GM21526 (cell line): ENCODE results near the gene HES3.
"Not testable (repeated sequence)": the region's sequence is repeated elsewhere in the genome, so short reads cannot be mapped to it uniquely, and the experiment has no call there.

ENCODE experiments used
- ATAC-seq: cut with Tn5 transposase; IDR thresholded peaks from one replicate; pipeline ENCODE4 v1.9.1; 2021; ENCODE audit warnings: moderate library complexity; ENCODE audit not compliant: unreplicated experiment, low FRiP score

The HES3 gene

DNA sequence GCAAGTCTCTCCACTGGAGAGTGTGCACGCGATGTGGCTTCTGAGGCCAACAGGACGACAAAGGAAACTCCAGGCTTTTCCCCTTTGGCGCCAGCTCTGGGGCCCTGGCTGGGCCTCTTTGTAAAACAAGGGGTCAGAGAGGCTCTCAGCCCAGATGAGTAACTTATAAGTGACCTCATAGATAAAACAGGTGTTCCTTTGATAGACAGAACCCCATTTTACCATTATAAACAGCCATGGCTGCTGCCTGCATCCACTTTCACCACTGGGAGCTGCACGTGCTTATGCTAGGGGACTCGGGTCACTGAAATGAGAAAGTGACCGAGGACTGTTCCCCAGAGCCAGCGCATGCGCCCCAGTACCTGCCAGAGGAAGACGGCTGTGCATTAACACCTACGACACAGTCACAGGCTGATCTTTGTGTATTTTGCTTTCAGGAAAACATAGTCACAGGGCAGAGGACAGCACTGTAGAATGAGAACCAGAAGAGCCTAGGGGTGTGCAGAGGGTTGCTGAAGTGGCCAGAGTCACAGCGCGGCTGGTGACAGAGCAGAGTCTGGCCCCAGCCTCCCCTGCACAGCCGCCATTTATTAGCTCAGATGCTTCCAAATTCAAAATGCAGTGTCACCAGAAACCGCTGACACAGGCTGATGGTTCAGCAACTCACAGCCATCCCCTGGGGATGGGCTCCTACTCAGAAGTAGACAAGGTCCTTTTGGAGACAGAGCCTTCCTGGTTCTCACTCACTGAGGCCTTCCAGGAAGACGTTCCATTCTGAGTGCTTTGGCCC lies 25.4 kb upstream of the HES3 start:
- no peak for ATAC-seq

DNA sequence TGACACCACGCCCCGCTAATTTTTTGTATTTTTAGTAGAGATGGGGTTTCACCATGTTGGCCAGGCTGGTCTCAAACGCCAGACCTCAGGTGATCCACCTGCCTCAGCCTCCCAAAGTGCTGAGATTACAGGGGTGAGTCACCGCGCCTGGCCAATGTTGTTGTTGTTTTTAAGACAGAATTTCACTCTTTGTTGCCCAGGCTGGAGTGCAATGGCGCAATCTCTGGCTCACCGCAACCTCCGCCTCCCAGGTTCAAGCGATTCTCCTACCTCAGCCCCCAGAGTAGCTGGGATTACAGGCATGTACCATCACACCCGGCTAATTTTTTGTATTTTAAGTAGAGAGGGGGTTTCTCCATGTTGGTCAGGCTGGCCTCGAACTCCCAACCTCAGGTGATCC lies 24.3 kb upstream of the HES3 start:
- ATAC-seq, result not testable (repeated sequence)

GRCh38 chr1:6220236-6220635 lies 23.7 kb upstream of the HES3 start:
- ATAC-seq, result no peak

GRCh38 chr1:6221210-6221784 lies 22.7 kb upstream of the HES3 start:
- no peak for ATAC-seq

- ATAC-seq, result no peak
Measured at GRCh38 chr1:6222636-6223035, 21.3 kb upstream of the HES3 start.

GRCh38 chr1:6223617-6224016 lies 20.4 kb upstream of the HES3 start:
- no peak for ATAC-seq

DNA sequence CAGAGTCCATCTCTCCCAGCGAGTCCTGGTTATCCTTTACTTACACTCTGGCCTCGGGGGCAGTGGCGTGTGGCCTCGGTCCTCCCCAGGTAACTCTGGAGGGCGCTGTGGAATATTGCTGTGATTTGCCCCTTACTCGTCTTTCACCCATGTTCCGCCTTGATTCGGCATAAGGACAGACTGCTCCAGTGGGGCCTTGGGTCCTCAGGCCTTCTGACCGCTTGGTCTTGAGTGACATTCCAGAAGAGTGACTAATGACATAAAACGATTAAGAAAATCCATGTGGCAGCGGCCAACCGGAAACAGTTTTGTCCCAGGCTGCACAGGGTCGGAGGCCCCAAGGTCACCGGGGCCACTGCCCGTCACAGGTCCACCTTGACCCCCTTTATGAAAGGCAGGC lies 19.3 kb upstream of the HES3 start:
- no peak for ATAC-seq

- ATAC-seq, result no peak
Measured at GRCh38 chr1:6225651-6226050, 18.3 kb upstream of the HES3 start.

GRCh38 chr1:6233376-6233775 lies 10.6 kb upstream of the HES3 start:
- ATAC-seq, result no peak

- peak; percentile 8 for ATAC-seq
Measured at GRCh38 chr1:6234502-6235295, 9.3 kb upstream of the HES3 start.

GRCh38 chr1:6235296-6235677 lies 8.7 kb upstream of the HES3 start:
- ATAC-seq, result peak; percentile 24

DNA sequence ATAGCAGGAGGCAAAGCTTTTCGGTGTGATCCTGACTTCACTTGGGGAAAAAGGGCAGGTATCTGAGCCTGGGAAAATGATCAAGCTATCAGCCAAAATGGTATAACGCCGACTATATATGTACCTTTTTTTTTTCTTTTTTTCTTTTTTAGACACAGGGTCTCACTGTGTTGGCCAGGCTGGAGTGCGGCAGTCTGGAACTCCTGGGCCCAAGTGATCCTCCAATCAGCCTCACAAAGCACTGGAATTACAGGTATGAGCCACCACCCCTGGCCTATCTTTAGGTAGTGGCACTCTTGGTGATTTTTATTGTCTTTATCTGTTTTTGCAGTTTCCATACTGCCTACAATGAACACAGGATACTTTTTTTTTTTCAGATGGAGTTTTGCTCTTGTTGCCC lies 6.9 kb upstream of the HES3 start:
- ATAC-seq, result no peak

GRCh38 chr1:6239213-6239752 lies 4.7 kb upstream of the HES3 start:
- no peak for ATAC-seq

GRCh38 chr1:6239950-6240768 lies 3.8 kb upstream of the HES3 start:
- ATAC-seq, result no peak

DNA sequence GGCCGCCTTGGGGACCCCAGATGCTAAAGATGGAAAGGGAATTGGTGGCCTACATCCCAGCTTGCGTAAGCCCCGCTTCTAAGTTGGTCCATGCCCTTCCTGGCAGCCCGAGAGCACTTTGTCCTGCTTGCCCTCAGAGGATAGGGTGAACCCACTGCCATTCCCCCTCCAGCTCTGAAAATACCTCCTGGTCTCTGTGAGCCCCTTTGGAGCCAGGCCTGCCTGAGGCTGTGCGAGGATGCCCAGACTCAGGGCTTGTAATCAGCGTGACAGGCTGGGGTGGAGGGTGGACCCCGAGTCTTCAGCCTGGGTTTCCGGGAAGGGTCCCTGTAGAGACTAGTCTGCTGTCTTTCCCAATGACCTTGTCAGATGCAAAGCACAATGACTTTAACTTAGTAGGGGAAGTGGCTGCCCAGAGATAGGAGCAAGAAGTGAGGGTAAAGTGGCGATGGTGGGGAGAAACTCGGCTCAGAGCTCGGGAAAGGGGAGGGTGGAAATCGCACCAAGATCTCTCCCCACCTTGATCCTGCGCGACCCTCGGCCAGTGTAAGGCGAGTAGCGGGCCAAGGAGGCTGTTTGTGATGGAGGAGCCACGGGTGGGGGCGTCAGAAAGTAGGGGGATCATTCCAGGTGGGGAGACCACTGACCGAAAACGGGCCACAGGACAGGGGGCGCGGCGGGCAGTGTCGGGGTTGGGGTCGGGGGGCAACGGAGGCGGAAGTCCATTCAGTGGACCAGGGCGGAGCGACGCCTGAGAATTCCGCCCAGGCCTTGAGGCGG lies 2.7 kb upstream of the HES3 start:
- ATAC-seq, result no peak

- no peak for ATAC-seq
Measured at GRCh38 chr1:6241887-6242740, 1.9 kb upstream of the HES3 start.

DNA sequence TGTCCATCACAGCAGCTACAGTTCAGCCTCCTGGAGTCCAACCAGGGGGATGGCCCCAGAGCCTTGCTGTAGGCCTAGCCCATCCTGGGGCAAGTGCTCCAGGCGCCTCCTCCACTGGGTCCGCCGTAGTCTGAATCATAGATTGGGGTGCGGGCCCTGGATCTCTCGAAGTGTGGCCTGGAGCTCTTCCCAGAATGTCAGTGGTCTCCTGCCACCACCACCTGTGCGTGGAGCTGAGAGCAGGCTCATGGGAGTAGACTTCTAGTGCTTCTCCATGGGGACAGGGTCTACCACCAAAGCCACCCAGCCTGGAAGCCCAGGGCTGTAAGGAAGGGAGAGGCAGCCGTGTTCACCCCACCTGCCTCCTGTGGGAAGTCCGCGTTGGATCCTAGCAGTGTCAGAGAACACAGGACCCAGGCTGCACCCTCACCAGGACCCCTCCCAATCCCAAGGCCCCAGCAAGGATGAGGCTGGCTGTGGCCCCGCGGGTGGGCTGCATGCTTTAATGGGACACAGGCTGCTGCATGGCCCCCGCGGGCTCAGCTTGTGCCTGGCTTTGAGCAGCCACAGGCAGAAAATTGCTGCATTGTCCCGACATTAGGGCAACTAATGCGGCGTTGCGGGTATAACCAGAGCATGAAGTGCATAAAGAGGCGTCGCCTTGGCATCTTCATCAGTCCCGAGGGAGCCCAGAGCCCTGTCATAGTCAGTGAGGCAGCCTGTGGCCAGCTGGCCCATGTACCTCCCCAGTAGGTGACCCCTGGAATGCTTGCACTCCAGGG lies 735 bp upstream of the HES3 start:
- ATAC-seq, result no peak

DNA sequence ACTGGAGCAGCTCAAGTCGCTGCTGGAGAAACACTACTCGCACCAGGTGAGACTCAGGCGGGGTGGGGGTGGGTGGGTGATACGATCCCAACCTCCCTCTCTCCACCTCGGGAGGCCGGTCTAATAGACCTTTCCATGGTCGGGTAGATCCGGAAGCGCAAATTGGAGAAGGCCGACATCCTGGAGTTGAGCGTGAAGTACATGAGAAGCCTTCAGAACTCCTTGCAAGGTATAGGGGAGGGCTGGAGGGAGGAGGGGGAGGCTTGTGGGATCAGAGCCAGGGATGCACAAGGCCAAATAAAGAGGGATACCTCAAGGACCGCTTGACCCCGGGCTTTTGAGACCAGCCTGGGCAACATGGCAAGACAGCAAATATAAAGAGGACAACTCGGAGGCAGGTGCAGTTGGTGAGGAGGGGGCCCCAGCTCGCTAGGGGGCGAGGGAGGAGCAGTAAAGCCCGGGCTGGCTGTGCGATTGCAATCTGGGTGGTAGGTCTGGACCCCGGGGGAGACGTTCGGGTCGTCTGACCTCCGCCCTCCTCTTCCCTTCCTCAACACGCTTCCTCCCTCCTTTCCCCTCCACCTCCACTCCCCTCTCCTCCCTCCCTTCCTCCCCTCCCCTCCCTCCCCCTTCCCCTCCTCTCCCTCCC lies 546 bp downstream of the HES3 start:
- no peak for ATAC-seq
